Measurements from ENCODE around the gene ESPL1. TPM values are rescaled to one million over a fixed set of nuclear protein-coding genes. Genes with fewer than 3 reads are reported as not detected.

ESPL1 gene
- total and polyA plus RNA-seq, 2 of the 13 experiments (the other 11 are each of a cell fraction or from before 2014, with no cell fraction given) = 5.8 to 11.5 TPM

GRCh38 chr12:53277981-53278380, 9.9 kb downstream of the ESPL1 start:
- peaks cover 15% of the 10 kb centered on the region for H3K4me1 ChIP-seq (ENCODE audit: insufficient read depth, low read length)
- no TSS peak for BruUV-seq (replicated peaks)
- no peaks in the 10 kb centered on the region; a peak in 1 of 5 replicates for H3K27me3 ChIP-seq (ENCODE audit: control insufficient read depth in 1 of 2, insufficient read depth in 2 of 2, low read length in 2 of 2)
- no peak overlapping the region for H3K9ac ChIP-seq (ENCODE audit: insufficient read depth, low read depth, low read length)
- ATAC-seq (no peak), DNase-seq (ENCODE audit: low spot score) (no peak), FAIRE-seq (no peak)
- H3K4me3 ChIP-seq (replicated peaks in 1 of 3; ENCODE audit: insufficient read depth in 1 of 3, low read depth in 2 of 3, low read length in 3 of 3) = no peak overlapping the region
- no peaks in the 10 kb centered on the region for H3K9me3 ChIP-seq (ENCODE audit: low read length)
- no peak overlapping the region for H3K27ac ChIP-seq (ENCODE audit: extremely low read length, insufficient read depth, low read length)
- 88% methylated on average over 7 of the region's 9 CpGs for WGBS (ENCODE audit: low lambda C conversion rate)
- in situ Hi-C loops (cut with HindIII; ENCODE audit: extremely low pct_ligation_motif_present, low pct_unique_long_range_greater_than_20kb) (no loop called here), intact Hi-C loops (cut with micrococcal nuclease; ENCODE audit: unreplicated experiment) (no loop called here)
- H3K4me2 ChIP-seq (ENCODE audit: low read depth, low read length) = no peak overlapping the region
- POLR2A ChIA-PET = interaction anchor here (0.6 to 0.7 kb wide), 2 partner anchors 27 to 213 kb away, joined by 3 read pairs; no protein-coding TSS in a partner anchor
- TF ChIP-seq GABPA (IDR thresholded peaks at IDR 0.05; ENCODE audit: low read depth, low read length) (no peak), GABPA (CRISPR knock-in tag; IDR thresholded peaks at IDR 0.05; ENCODE audit: low read depth) (no peak), TRAFD1 (CRISPR knock-in tag; IDR thresholded peaks at IDR 0.05; ENCODE audit: borderline replicate concordance) (no peak), ZBTB39 (CRISPR knock-in tag; IDR thresholded peaks at IDR 0.05) (no peak), MTA3 (CRISPR knock-in tag; IDR thresholded peaks at IDR 0.05) (no peak), ZNF331 (CRISPR knock-in tag; IDR thresholded peaks at IDR 0.05) (no peak), PHF8 (CRISPR knock-in tag; IDR thresholded peaks at IDR 0.05) (no peak), ELF3 (CRISPR knock-in tag; IDR thresholded peaks at IDR 0.05) (no peak), ADNP (CRISPR knock-in tag; IDR thresholded peaks at IDR 0.05) (no peak), ZNF460 (CRISPR knock-in tag; IDR thresholded peaks at IDR 0.05; ENCODE audit: borderline replicate concordance) (no peak), YEATS2 (CRISPR knock-in tag; IDR thresholded peaks at IDR 0.05; ENCODE audit: borderline replicate concordance) (no peak), ZNF704 (CRISPR knock-in tag; IDR thresholded peaks at IDR 0.05; ENCODE audit: borderline replicate concordance) (no peak), ZNF234 (CRISPR knock-in tag; conservative IDR thresholded peaks at IDR 0.05) (no peak), ZNF274 (CRISPR knock-in tag; IDR thresholded peaks at IDR 0.05) (no peak), ZNF800 (CRISPR knock-in tag; IDR thresholded peaks at IDR 0.05) (no peak), HBP1 (CRISPR knock-in tag; IDR thresholded peaks at IDR 0.05; ENCODE audit: low read depth) (no peak), CHD4 (IDR thresholded peaks at IDR 0.05; ENCODE audit: borderline replicate concordance, low read length) (no peak), EED (CRISPR knock-in tag; IDR thresholded peaks at IDR 0.05) (no peak), ZNF230 (CRISPR knock-in tag; IDR thresholded peaks at IDR 0.05) (no peak)
- H4K20me1 ChIP-seq (ENCODE audit: insufficient read depth, low read length) = no peaks in the 10 kb centered on the region
- no peaks in the 10 kb centered on the region for H3K79me2 ChIP-seq (ENCODE audit: insufficient read depth, low read length)
- no peak overlapping the region for H2AFZ ChIP-seq (ENCODE audit: low read length)
- peaks cover 14 to 51% of the 10 kb centered on the region in 2 experiments for H3K36me3 ChIP-seq (replicated peaks in 1 of 2; ENCODE audit: control insufficient read depth in 1 of 2, insufficient read depth in 2 of 2, low read length in 2 of 2)
- CTCF ChIA-PET (ENCODE audit: low intra/inter-chr PET ratio, low total read pairs) = no interaction called here

All from HepG2 (cell line).